Panc1 (cell line): Measurements from ENCODE around the gene BCAN. TPM values are rescaled to one million over a fixed set of nuclear protein-coding genes. Genes with fewer than 3 reads are reported as not detected.

Experiments
- ATAC-seq: fragments of 200-7000 bp; cut with Tn5 transposase; 2 replicates; pipeline ENCODE4 v1.9.1; 2020; ENCODE audit warnings: mild to moderate bottlenecking, moderate library complexity
- BruUV-seq: library from RNA; stranded (reverse); fragments of 400-500 nt; replicated peaks from 2 replicates; lab custom pipeline; 2021; lab: Mats Ljungman, UMichigan
- CTCF ChIA-PET: fragments of 300-600 bp; sonication (Branson Sonifier 250); formaldehyde crosslinking; loops from one replicate; lab custom pipeline; 2022; ENCODE audit warnings: antibody characterized with exemption; lab: Charles Lee
- POLR2A ChIA-PET: fragments of 300-600 bp; sonication (Branson Sonifier 250); formaldehyde crosslinking; loops from one replicate; lab custom pipeline; 2022; ENCODE audit warnings: antibody characterized with exemption; lab: Charles Lee
- DNase-seq: peaks from one replicate; pipeline ENCODE4 v3.0.0-alpha.2; 2010; ENCODE audit warnings: low read depth, low spot score
- H3K27ac ChIP-seq: 2 replicates; pipeline ENCODE4 v1.5.1; 2011; ENCODE audit warnings: mild to moderate bottlenecking, low read length, inconsistent platforms
- H3K27me3 ChIP-seq: fragments of 200-500 bp; sonication (Bioruptor generic); 2 replicates; pipeline ENCODE4 v1.6.0; 2014; ENCODE audit warnings: low read length, inconsistent platforms; ENCODE audit not compliant: control insufficient read depth, insufficient read depth
- H3K36me3 ChIP-seq: fragments of 200-500 bp; sonication (Bioruptor generic); 2 replicates; pipeline ENCODE4 v1.5.1; 2014; ENCODE audit warnings: inconsistent platforms, mild to moderate bottlenecking, low read length, moderate library complexity; ENCODE audit not compliant: control insufficient read depth, insufficient read depth
- H3K4me1 ChIP-seq: 2 replicates; pipeline ENCODE4 v1.5.1; 2011; ENCODE audit warnings: inconsistent platforms, mild to moderate bottlenecking, low read length, moderate library complexity; ENCODE audit not compliant: control insufficient read depth, insufficient read depth
- H3K4me3 ChIP-seq, 2 experiments: 2 replicates each; pipeline ENCODE4 v1.5.1; 2011 to 2012; ENCODE audit warnings: low read depth in 2 of 2, low read length in 2 of 2, mild to moderate bottlenecking in 2 of 2, inconsistent platforms in 1 of 2, moderate library complexity in 1 of 2
- H3K9me3 ChIP-seq: fragments of 200-500 bp; sonication (Bioruptor generic); 2 replicates; pipeline ENCODE4 v1.5.1; 2014; ENCODE audit warnings: low read depth, mild to moderate bottlenecking, inconsistent platforms, low read length, moderate library complexity; ENCODE audit not compliant: control insufficient read depth, insufficient read depth
- CTCF ChIP-seq: fragments of 450-650 bp; IDR thresholded peaks from 2 replicates; pipeline ENCODE4 v1.5.1; 2017; ENCODE audit warnings: mild to moderate bottlenecking
- POLR2AphosphoS5 ChIP-seq: IDR thresholded peaks from 2 replicates; pipeline ENCODE4 v1.6.1; 2012; ENCODE audit warnings: mild to moderate bottlenecking, low read depth, low read length, moderate library complexity
- REST ChIP-seq, 2 experiments: IDR thresholded peaks; 2 replicates each; pipeline ENCODE4 v1.6.1; 2011 to 2012; ENCODE audit warnings: low read depth in 2 of 2, control low read depth in 1 of 2, low read length in 1 of 2, mild to moderate bottlenecking in 1 of 2, moderate library complexity in 1 of 2; ENCODE audit not compliant: insufficient read depth in 1 of 2
- SIN3A ChIP-seq: IDR thresholded peaks from 2 replicates; pipeline ENCODE4 v1.6.1; 2012; ENCODE audit warnings: low read depth, mild to moderate bottlenecking, low read length, moderate library complexity, borderline replicate concordance; ENCODE audit not compliant: insufficient read depth
- TCF7L2 ChIP-seq: IDR thresholded peaks from 2 replicates; pipeline ENCODE4 v1.6.1; 2011; ENCODE audit warnings: mild to moderate bottlenecking, low read depth, low read length, inconsistent platforms
- in situ Hi-C: cut with HindIII; loops from 2 replicates; pipeline ENCODE4 v1.10.0; 2016; ENCODE audit warnings: low sequenced_read_pairs, low pct_unique_long_range_greater_than_20kb
- intact Hi-C: fragments of 100-400 bp; cut with micrococcal nuclease; formaldehyde crosslinking; loops from one replicate; pipeline ENCODE4 v1.10.0; 2022; ENCODE audit not compliant: unreplicated experiment
- total RNA-seq: library from RNA; stranded (reverse); gene quantifications from one replicate; pipeline ENCODE4 v1.2.1, GENCODE V29; 2021; ENCODE audit not compliant: unreplicated experiment

Gene BCAN
- total RNA-seq, 1 experiment from 2014 or later = 0.57 TPM

GRCh38 chr1:156670791-156671190, 28.9 kb downstream of the BCAN start:
- ChIA-PET POLR2A (interaction anchor here (0.5 kb wide), 1 partner anchor 36 kb away, joined by 4 read pairs; no protein-coding TSS in a partner anchor), CTCF (no interaction called here)
- Histone ChIP-seq H3K9me3 (no peaks in the 10 kb centered on the region), H3K27me3 (no peaks in the 10 kb centered on the region), H3K27ac (no peak overlapping the region), H3K4me3 (no peak overlapping the region), H3K36me3 (no peaks in the 10 kb centered on the region), H3K4me1 (peaks cover 28% of the 10 kb centered on the region)
- ATAC-seq (no peak), DNase-seq (no peak)
- intact Hi-C loops (no loop called here), in situ Hi-C loops (no loop called here)
- no TSS peak for BruUV-seq
- TF ChIP-seq SIN3A (no peak), POLR2AphosphoS5 (no peak), CTCF (no peak), REST (IDR thresholded peaks at IDR 0.05; ENCODE audit: insufficient read depth in 1 of 2, low read depth in 2 of 2, low read length in 1 of 2) (no peak), TCF7L2 (no peak)

- ChIA-PET POLR2A (no interaction called here), CTCF (no interaction called here)
- no peak for TF ChIP-seq POLR2AphosphoS5
- no peak for TF ChIP-seq REST (IDR thresholded peaks at IDR 0.05; ENCODE audit: insufficient read depth in 1 of 2, low read depth in 2 of 2, low read length in 1 of 2)
- TF ChIP-seq SIN3A = no peak
- no peak for TF ChIP-seq CTCF
- TF ChIP-seq TCF7L2 = no peak
- Histone ChIP-seq H3K4me3 (no peak overlapping the region), H3K9me3 (no peaks in the 10 kb centered on the region), H3K4me1 (peaks cover 27% of the 10 kb centered on the region), H3K27ac (no peak overlapping the region), H3K36me3 (no peaks in the 10 kb centered on the region), H3K27me3 (no peaks in the 10 kb centered on the region)
- no peak for ATAC-seq
- in situ Hi-C loops (no loop called here), intact Hi-C loops (no loop called here)
- DNase-seq = no peak
- BruUV-seq = no TSS peak
Measured at GRCh38 chr1:156671804-156672203, 29.9 kb downstream of the BCAN start.
